HCT116 (cell line): Measurements from ENCODE around the gene PTPRA. TPM values are rescaled to one million over a fixed set of nuclear protein-coding genes. Genes with fewer than 3 reads are reported as not detected.

ENCODE experiments used
- ATAC-seq: fragments of 200-7000 bp; cut with Tn5 transposase; 2 replicates; pipeline ENCODE4 v1.9.1; 2020; ENCODE audit warnings: mild to moderate bottlenecking, moderate library complexity
- BruUV-seq: library from RNA; stranded (reverse); fragments of 400-500 nt; replicated peaks from 2 replicates; lab custom pipeline; 2021; lab: Mats Ljungman, UMichigan
- CTCF ChIA-PET: fragments of 300-600 bp; sonication (Branson Sonifier 250); formaldehyde crosslinking; loops from one replicate; lab custom pipeline; 2021; ENCODE audit warnings: antibody characterized with exemption; lab: Charles Lee
- POLR2A ChIA-PET: fragments of 300-600, 350-600 bp; sonication (Branson Sonifier 250); formaldehyde crosslinking; loops from one replicate; lab custom pipeline; 2021; ENCODE audit warnings: antibody characterized with exemption; lab: Charles Lee
- RAD21 ChIA-PET, 2 experiments: fragments of 300-600 bp; sonication (Branson Sonifier 250); formaldehyde crosslinking; loops; one replicate each; lab custom pipeline; 2023; ENCODE audit warnings: low total read pairs in 2 of 2; ENCODE audit not compliant: uncharacterized antibody in 2 of 2, unreplicated experiment in 2 of 2, low non-redundant PET in 1 of 2; lab: Charles Lee
- DNase-seq: peaks from one replicate; pipeline ENCODE4 v3.0.0-alpha.2; 2010; ENCODE audit warnings: low read depth, low spot score
- H2AFZ ChIP-seq: fragments of 200-600 bp; shearing (Covaris generic), sonication (generic); 2 replicates; pipeline ENCODE4 v1.6.1; 2017; ENCODE audit warnings: low read depth, mixed run types, mixed read lengths, antibody characterized with exemption, low read length; ENCODE audit not compliant: poor library complexity, severe bottlenecking
- H3K27ac ChIP-seq: 2 replicates; pipeline ENCODE4 v1.5.1; 2012; ENCODE audit warnings: low read depth, low read length
- H3K27me3 ChIP-seq: fragments of 200-600 bp; sonication (generic); 2 replicates; pipeline ENCODE4 v1.6.1; 2016; ENCODE audit warnings: mixed run types, low read length, mixed read lengths; ENCODE audit not compliant: insufficient read depth
- H3K36me3 ChIP-seq, 2 experiments: fragments of 200-500 bp in 1 of 2; fragments of 200-600 bp in 1 of 2; sonication (Bioruptor generic) in 1 of 2; sonication (generic) in 1 of 2; 2 replicates each; pipeline versions ENCODE4 v1.5.1 to v1.6.1; 2014 to 2016; ENCODE audit warnings: low read length in 2 of 2, inconsistent platforms in 1 of 2, mixed read lengths in 1 of 2, mixed run types in 1 of 2; ENCODE audit not compliant: insufficient read depth in 2 of 2, control insufficient read depth in 1 of 2
- H3K4me1 ChIP-seq, 2 experiments: fragments of 200-600 bp in 1 of 2; sonication (generic) in 1 of 2; 2 replicates each; pipeline versions ENCODE4 v1.5.1 to v1.6.1; 2012 to 2017; ENCODE audit warnings: low read length in 2 of 2, inconsistent platforms in 1 of 2, mild to moderate bottlenecking in 1 of 2, mixed read lengths in 1 of 2, mixed run types in 1 of 2, moderate library complexity in 1 of 2; ENCODE audit not compliant: insufficient read depth in 2 of 2, control insufficient read depth in 1 of 2
- H3K4me2 ChIP-seq: fragments of 200-600 bp; sonication (generic); 2 replicates; pipeline ENCODE4 v1.6.1; 2017; ENCODE audit warnings: mixed run types, low read length, mixed read lengths
- H3K4me3 ChIP-seq, 2 experiments: fragments of 200-600 bp in 1 of 2; sonication (generic) in 1 of 2; replicated peaks in 1 of 2; 2 replicates each; pipeline ENCODE4 v1.5.1; 2011 to 2016; ENCODE audit warnings: low read length in 2 of 2, control low read depth in 1 of 2, low read depth in 1 of 2, mild to moderate bottlenecking in 1 of 2, mixed read lengths in 1 of 2, mixed run types in 1 of 2
- H3K79me2 ChIP-seq: fragments of 200-600 bp; sonication (generic); 2 replicates; pipeline ENCODE4 v1.6.1; 2017; ENCODE audit warnings: mild to moderate bottlenecking, mixed run types, low read length, moderate library complexity, mixed read lengths; ENCODE audit not compliant: insufficient read depth
- H3K9ac ChIP-seq: fragments of 200-600 bp; sonication (generic); 2 replicates; pipeline ENCODE4 v1.6.1; 2016; ENCODE audit warnings: low read length, mixed read lengths
- H3K9me2 ChIP-seq: fragments of 200-600 bp; sonication (generic), shearing (Covaris generic); 2 replicates; pipeline ENCODE4 v1.6.1; 2017; ENCODE audit warnings: mixed run types, mild to moderate bottlenecking, moderate library complexity; ENCODE audit not compliant: insufficient read depth
- H3K9me3 ChIP-seq, 2 experiments: fragments of 200-500 bp in 1 of 2; fragments of 200-600 bp in 1 of 2; sonication (Bioruptor generic) in 1 of 2; sonication (generic) in 1 of 2; 2 replicates each; pipeline ENCODE4 v1.6.1; 2014 to 2017; ENCODE audit warnings: low read length in 2 of 2, mixed read lengths in 2 of 2, inconsistent platforms in 1 of 2, low read depth in 1 of 2, mild to moderate bottlenecking in 1 of 2, mixed run types in 1 of 2, moderate library complexity in 1 of 2; ENCODE audit not compliant: control insufficient read depth in 1 of 2, insufficient read depth in 1 of 2
- H4K20me1 ChIP-seq: fragments of 200-600 bp; sonication (generic), shearing (Covaris generic); 2 replicates; pipeline ENCODE4 v1.6.1; 2017; ENCODE audit warnings: mixed run types, mild to moderate bottlenecking, moderate library complexity; ENCODE audit not compliant: insufficient read depth
- CBX3 ChIP-seq: IDR thresholded peaks from 2 replicates; pipeline ENCODE4 v1.6.1; 2012; ENCODE audit warnings: low read depth
- CEBPB ChIP-seq: IDR thresholded peaks from 2 replicates; pipeline ENCODE4 v1.6.1; 2012; ENCODE audit warnings: low read depth
- EGR1 ChIP-seq: IDR thresholded peaks from 2 replicates; pipeline ENCODE4 v1.6.1; 2012; ENCODE audit warnings: low read depth
- ELF1 ChIP-seq: IDR thresholded peaks from 2 replicates; pipeline ENCODE4 v1.6.1; 2012; ENCODE audit warnings: low read depth, borderline replicate concordance
- EZH2 ChIP-seq: fragments of 200-600 bp; sonication (generic); IDR thresholded peaks from 2 replicates; pipeline ENCODE4 v1.6.1; 2017; ENCODE audit warnings: antibody characterized with exemption, mixed run types
- EZH2phosphoT487 ChIP-seq: fragments of 200-600 bp; IDR thresholded peaks from 2 replicates; pipeline ENCODE4 v1.6.1; 2018; ENCODE audit warnings: antibody characterized with exemption, borderline replicate concordance
- JUND ChIP-seq: IDR thresholded peaks from 2 replicates; pipeline ENCODE4 v1.6.1; 2012
- MAX ChIP-seq: IDR thresholded peaks from 2 replicates; pipeline ENCODE4 v1.6.1; 2012
- POLR2A ChIP-seq: IDR thresholded peaks from 2 replicates; pipeline ENCODE4 v1.7.0; 2011; ENCODE audit warnings: borderline replicate concordance; ENCODE audit not compliant: insufficient read depth, insufficient read length; ENCODE audit errors: extremely low read depth
- POLR2AphosphoS5 ChIP-seq: IDR thresholded peaks from 2 replicates; pipeline ENCODE4 v1.6.1; 2011; ENCODE audit warnings: mild to moderate bottlenecking, low read depth, low read length, moderate library complexity
- RAD21 ChIP-seq: IDR thresholded peaks from 2 replicates; pipeline ENCODE4 v1.6.1; 2012; ENCODE audit warnings: low read depth, mild to moderate bottlenecking
- SIN3A ChIP-seq: IDR thresholded peaks from 2 replicates; pipeline ENCODE4 v1.6.1; 2012; ENCODE audit warnings: low read depth
- SP1 ChIP-seq: IDR thresholded peaks from 2 replicates; pipeline ENCODE4 v1.6.1; 2012; ENCODE audit warnings: low read depth
- TCF7L2 ChIP-seq: IDR thresholded peaks from 2 replicates; pipeline ENCODE4 v1.7.0; 2011; ENCODE audit warnings: borderline replicate concordance, inconsistent platforms; ENCODE audit not compliant: insufficient read depth, insufficient read length; ENCODE audit errors: extremely low read depth
- YY1 ChIP-seq: IDR thresholded peaks from 2 replicates; pipeline ENCODE4 v1.6.1; 2011; ENCODE audit warnings: low read length, low read depth, moderate library complexity, mild to moderate bottlenecking; ENCODE audit not compliant: insufficient replicate concordance; ENCODE audit errors: extremely low read depth
- ZBTB33 ChIP-seq: IDR thresholded peaks from 2 replicates; pipeline ENCODE4 v1.6.1; 2011; ENCODE audit warnings: mild to moderate bottlenecking, low read length, moderate library complexity; ENCODE audit not compliant: insufficient replicate concordance; ENCODE audit errors: extremely low read depth
- ZFX ChIP-seq: fragments of 450-650 bp; IDR thresholded peaks from 2 replicates; pipeline ENCODE4 v1.6.1; 2017
- ZNF274 ChIP-seq: fragments of 200-500 bp; sonication (Bioruptor generic); IDR thresholded peaks from 2 replicates; pipeline ENCODE4 v1.6.1; 2014; ENCODE audit warnings: mild to moderate bottlenecking, low read depth, low read length, inconsistent platforms
- intact Hi-C: fragments of 100-400 bp; cut with micrococcal nuclease; formaldehyde crosslinking; loops from 2 replicates; pipeline ENCODE4 v1.10.0; 2022
- total RNA-seq: library from RNA; stranded (reverse); gene quantifications from one replicate; pipeline ENCODE4 v1.2.1, GENCODE V29; 2021; ENCODE audit not compliant: unreplicated experiment
- TF ChIP-seq, protein P1 (sequence below), 3 experiments: fragments of 200-600 bp in 1 of 3; sonication (generic) in 1 of 3; IDR thresholded peaks in 2 of 3; conservative IDR thresholded peaks in 1 of 3; 2 replicates each; pipeline ENCODE4 v1.5.1; 2012 to 2017; ENCODE audit warnings: low read depth in 2 of 3, low read length in 2 of 3, antibody characterized with exemption in 1 of 3, borderline replicate concordance in 1 of 3, control low read depth in 1 of 3, mild to moderate bottlenecking in 1 of 3, mixed read lengths in 1 of 3, mixed run types in 1 of 3, moderate library complexity in 1 of 3; ENCODE audit not compliant: insufficient read depth in 1 of 3
- TF ChIP-seq, protein P2 (sequence below): IDR thresholded peaks from 2 replicates; pipeline ENCODE4 v1.6.1; 2012; ENCODE audit warnings: low read depth

PTPRA gene
- total RNA-seq, 1 experiment from 2014 or later, result 44.6 TPM

DNA sequence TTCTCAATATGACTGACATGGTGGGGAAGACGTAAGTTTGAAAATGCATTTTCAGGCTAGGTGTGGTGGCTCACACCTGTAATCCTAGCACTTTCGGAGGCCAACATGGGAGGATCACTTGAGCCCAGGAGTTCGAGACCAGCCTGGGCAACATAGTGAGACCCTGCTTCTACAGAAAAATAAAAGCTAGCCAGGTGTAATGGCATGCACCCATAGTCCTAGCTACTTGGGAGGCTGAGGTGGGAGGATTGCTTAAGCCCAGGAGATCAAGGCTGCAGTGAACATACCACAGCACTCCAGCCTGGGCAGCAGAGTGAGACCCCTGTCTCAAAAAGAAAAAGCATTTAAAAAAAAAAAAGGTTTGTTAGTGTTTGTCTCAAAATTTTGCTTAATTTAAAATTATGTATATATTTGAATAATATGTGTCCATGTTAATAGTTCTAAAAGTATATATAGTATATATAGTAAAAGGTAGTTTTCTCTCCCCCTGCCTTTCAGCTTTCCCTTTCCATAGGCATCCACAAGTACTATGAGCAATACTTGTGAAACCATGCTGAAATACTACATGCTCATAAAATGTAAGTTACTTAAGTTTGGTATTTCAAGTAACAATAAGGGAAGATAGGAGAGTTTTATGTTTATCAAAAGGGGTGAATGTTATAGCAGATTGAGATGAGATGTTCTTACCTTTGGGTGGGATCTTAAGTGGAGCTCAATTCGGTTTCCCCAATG is 15.1 kb downstream of the PTPRA start:
- CTCF ChIA-PET, result no interaction called here
- H3K9me2 ChIP-seq, result no peaks in the 10 kb centered on the region
- peaks cover 92% of the 10 kb centered on the region for H3K79me2 ChIP-seq
- no peak for ATAC-seq
- DNase-seq, result no peak
- no TSS peak for BruUV-seq
- RAD21 ChIA-PET, result no interaction called here
- no peak overlapping the region for H3K9ac ChIP-seq
- TF ChIP-seq SP1, result no peak
- TF ChIP-seq EZH2phosphoT487, result no peak
- TF ChIP-seq SIN3A, result no peak
- no peak for TF ChIP-seq ELF1
- TF ChIP-seq JUND, result no peak
- no peak for TF ChIP-seq RAD21
- no peak for TF ChIP-seq TCF7L2
- TF ChIP-seq ZNF274, result no peak
- TF ChIP-seq, protein P1, sequence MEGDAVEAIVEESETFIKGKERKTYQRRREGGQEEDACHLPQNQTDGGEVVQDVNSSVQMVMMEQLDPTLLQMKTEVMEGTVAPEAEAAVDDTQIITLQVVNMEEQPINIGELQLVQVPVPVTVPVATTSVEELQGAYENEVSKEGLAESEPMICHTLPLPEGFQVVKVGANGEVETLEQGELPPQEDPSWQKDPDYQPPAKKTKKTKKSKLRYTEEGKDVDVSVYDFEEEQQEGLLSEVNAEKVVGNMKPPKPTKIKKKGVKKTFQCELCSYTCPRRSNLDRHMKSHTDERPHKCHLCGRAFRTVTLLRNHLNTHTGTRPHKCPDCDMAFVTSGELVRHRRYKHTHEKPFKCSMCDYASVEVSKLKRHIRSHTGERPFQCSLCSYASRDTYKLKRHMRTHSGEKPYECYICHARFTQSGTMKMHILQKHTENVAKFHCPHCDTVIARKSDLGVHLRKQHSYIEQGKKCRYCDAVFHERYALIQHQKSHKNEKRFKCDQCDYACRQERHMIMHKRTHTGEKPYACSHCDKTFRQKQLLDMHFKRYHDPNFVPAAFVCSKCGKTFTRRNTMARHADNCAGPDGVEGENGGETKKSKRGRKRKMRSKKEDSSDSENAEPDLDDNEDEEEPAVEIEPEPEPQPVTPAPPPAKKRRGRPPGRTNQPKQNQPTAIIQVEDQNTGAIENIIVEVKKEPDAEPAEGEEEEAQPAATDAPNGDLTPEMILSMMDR (IDR thresholded peaks at IDR 0.05 in 2 of 3, conservative IDR thresholded peaks at IDR 0.05 in 1 of 3; ENCODE audit: borderline replicate concordance in 1 of 3, insufficient read depth in 1 of 3, low read depth in 2 of 3, low read length in 2 of 3), result no peak
- TF ChIP-seq CBX3, result no peak
- TF ChIP-seq EZH2, result no peak
- TF ChIP-seq ZFX, result no peak
- TF ChIP-seq YY1, result no peak
- TF ChIP-seq, protein P2, sequence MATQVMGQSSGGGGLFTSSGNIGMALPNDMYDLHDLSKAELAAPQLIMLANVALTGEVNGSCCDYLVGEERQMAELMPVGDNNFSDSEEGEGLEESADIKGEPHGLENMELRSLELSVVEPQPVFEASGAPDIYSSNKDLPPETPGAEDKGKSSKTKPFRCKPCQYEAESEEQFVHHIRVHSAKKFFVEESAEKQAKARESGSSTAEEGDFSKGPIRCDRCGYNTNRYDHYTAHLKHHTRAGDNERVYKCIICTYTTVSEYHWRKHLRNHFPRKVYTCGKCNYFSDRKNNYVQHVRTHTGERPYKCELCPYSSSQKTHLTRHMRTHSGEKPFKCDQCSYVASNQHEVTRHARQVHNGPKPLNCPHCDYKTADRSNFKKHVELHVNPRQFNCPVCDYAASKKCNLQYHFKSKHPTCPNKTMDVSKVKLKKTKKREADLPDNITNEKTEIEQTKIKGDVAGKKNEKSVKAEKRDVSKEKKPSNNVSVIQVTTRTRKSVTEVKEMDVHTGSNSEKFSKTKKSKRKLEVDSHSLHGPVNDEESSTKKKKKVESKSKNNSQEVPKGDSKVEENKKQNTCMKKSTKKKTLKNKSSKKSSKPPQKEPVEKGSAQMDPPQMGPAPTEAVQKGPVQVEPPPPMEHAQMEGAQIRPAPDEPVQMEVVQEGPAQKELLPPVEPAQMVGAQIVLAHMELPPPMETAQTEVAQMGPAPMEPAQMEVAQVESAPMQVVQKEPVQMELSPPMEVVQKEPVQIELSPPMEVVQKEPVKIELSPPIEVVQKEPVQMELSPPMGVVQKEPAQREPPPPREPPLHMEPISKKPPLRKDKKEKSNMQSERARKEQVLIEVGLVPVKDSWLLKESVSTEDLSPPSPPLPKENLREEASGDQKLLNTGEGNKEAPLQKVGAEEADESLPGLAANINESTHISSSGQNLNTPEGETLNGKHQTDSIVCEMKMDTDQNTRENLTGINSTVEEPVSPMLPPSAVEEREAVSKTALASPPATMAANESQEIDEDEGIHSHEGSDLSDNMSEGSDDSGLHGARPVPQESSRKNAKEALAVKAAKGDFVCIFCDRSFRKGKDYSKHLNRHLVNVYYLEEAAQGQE, result no peak
- no peak for TF ChIP-seq POLR2A
- TF ChIP-seq EGR1, result no peak
- no peak for TF ChIP-seq MAX
- TF ChIP-seq CEBPB, result no peak
- no peak for TF ChIP-seq POLR2AphosphoS5
- no peak for TF ChIP-seq ZBTB33
- no peaks in the 10 kb centered on the region for H3K36me3 ChIP-seq
- POLR2A ChIA-PET, result interaction anchor here (1.2 kb wide), 1 partner anchor 15 kb away, joined by 3 read pairs; the partner anchor contains the start of gene PTPRA
- H3K4me1 ChIP-seq, result peaks cover 0 to 15% of the 10 kb centered on the region in 2 experiments; a peak in 2 of 4 replicates
- no peak overlapping the region for H2AFZ ChIP-seq
- no peaks in the 10 kb centered on the region for H3K9me3 ChIP-seq
- no peak overlapping the region for H3K4me2 ChIP-seq
- H3K4me3 ChIP-seq, result no peak overlapping the region
- no peak overlapping the region for H3K27ac ChIP-seq
- H4K20me1 ChIP-seq, result no peaks in the 10 kb centered on the region
- intact Hi-C loops, result no loop called here
- no peaks in the 10 kb centered on the region for H3K27me3 ChIP-seq
